Neural progenitor cell (in vitro differentiated cells): ENCODE results near the gene SMPDL3B. TPM values are rescaled to one million over a fixed set of nuclear protein-coding genes. Genes with fewer than 3 reads are reported as not detected.

Experiments used
- DNase-seq: peaks from one replicate; pipeline ENCODE4 v3.0.0-alpha.2; 2016; ENCODE audit warnings: low spot score
- H2AFZ ChIP-seq: fragments of 200-600 bp; sonication (generic); replicated peaks from 2 replicates; pipeline ENCODE4 v1.6.1; 2016; ENCODE audit warnings: antibody characterized with exemption
- H3F3A ChIP-seq: fragments of 200-600 bp; sonication (generic); 2 replicates; pipeline ENCODE4 v1.6.1; 2016; ENCODE audit warnings: antibody characterized with exemption, low read depth
- H3K27ac ChIP-seq: fragments of 200-600 bp; sonication (generic); 2 replicates; pipeline ENCODE4 v1.5.1; 2016; ENCODE audit warnings: mild to moderate bottlenecking
- H3K27me3 ChIP-seq: fragments of 200-600 bp; sonication (generic); 2 replicates; pipeline ENCODE4 v1.6.1; 2016; ENCODE audit warnings: mild to moderate bottlenecking, moderate library complexity
- H3K36me3 ChIP-seq: fragments of 200-600 bp; sonication (generic); 2 replicates; pipeline ENCODE4 v1.5.1; 2016
- H3K4me1 ChIP-seq: fragments of 200-600 bp; sonication (generic); 2 replicates; pipeline ENCODE4 v1.6.1; 2016; ENCODE audit warnings: mixed run types
- H3K4me2 ChIP-seq: fragments of 200-600 bp; sonication (generic); 2 replicates; pipeline ENCODE4 v1.6.1; 2016
- H3K4me3 ChIP-seq: fragments of 200-600 bp; sonication (generic); 2 replicates; pipeline ENCODE4 v1.5.1; 2016
- H3K79me2 ChIP-seq: fragments of 200-600 bp; sonication (generic); 2 replicates; pipeline ENCODE4 v1.6.1; 2016; ENCODE audit warnings: low read depth
- H3K9ac ChIP-seq: fragments of 200-600 bp; sonication (generic); 2 replicates; pipeline ENCODE4 v1.6.1; 2016
- H3K9me3 ChIP-seq: fragments of 200-600 bp; sonication (generic); 2 replicates; pipeline ENCODE4 v1.5.1; 2016; ENCODE audit warnings: low read depth
- H4K20me1 ChIP-seq: fragments of 200-600 bp; sonication (generic); 2 replicates; pipeline ENCODE4 v1.6.1; 2016; ENCODE audit warnings: low read depth
- H3K27ac Mint-ChIP-seq: 3 replicates; pipeline ENCODE4 v1.8.0; 2021; ENCODE audit warnings: mixed read lengths
- H3K27me3 Mint-ChIP-seq: 2 replicates; pipeline ENCODE4 v1.8.0; 2022; ENCODE audit warnings: low read depth, mild to moderate bottlenecking, inconsistent platforms, moderate library complexity, mixed read lengths; ENCODE audit not compliant: insufficient read depth
- H3K36me3 Mint-ChIP-seq: 3 replicates; pipeline ENCODE4 v1.8.0; 2021; ENCODE audit warnings: mixed read lengths
- H3K4me1 Mint-ChIP-seq: 3 replicates; pipeline ENCODE4 v1.8.0; 2021; ENCODE audit warnings: mixed read lengths
- H3K4me3 Mint-ChIP-seq: 3 replicates; pipeline ENCODE4 v1.8.0; 2021; ENCODE audit warnings: mild to moderate bottlenecking, moderate library complexity, mixed read lengths
- H3K9me3 Mint-ChIP-seq: 3 replicates; pipeline ENCODE4 v1.8.0; 2020; ENCODE audit warnings: mixed read lengths
- CTCF ChIP-seq: fragments of 200-600 bp; sonication (generic); IDR thresholded peaks from 2 replicates; pipeline ENCODE4 v1.5.1; 2017; ENCODE audit warnings: antibody characterized with exemption, mild to moderate bottlenecking
- EZH2 ChIP-seq: fragments of 200-600 bp; sonication (generic); IDR thresholded peaks from 2 replicates; pipeline ENCODE4 v1.6.1; 2017; ENCODE audit warnings: antibody characterized with exemption, mild to moderate bottlenecking, moderate library complexity
- EZH2phosphoT487 ChIP-seq: fragments of 200-600 bp; sonication (generic); IDR thresholded peaks from 2 replicates; pipeline ENCODE4 v1.6.1; 2017; ENCODE audit warnings: antibody characterized with exemption
- total RNA-seq: library from RNA; depleted of rRNA; stranded (reverse); fragments of >200 nt; gene quantifications from 2 replicates; pipeline ENCODE4 v1.2.3, GENCODE V29; 2015; ENCODE audit warnings: low replicate concordance

Gene SMPDL3B
- total RNA-seq, 1 donor from 2014 or later: 1.2 TPM

GRCh38 chr1:27959792-27960603 lies 25.2 kb downstream of the SMPDL3B start, which contains the start of gene XKR8:
TSS of gene XKR8 (plus strand) at chr1:27959973. CDS start at chr1:27960070, 97 bp downstream.
- Histone ChIP-seq H3K36me3 (no peaks in the 10 kb centered on the region), H3K9me3 (no peaks in the 10 kb centered on the region), H3K27ac (peak within 1 kb of the TSS; percentile 31), H3K4me3 (peak within 1 kb of the TSS; percentile 63), H3K4me1 (no peaks in the 10 kb centered on the region), H3K9ac (no peak within 1 kb of the TSS), H3K4me2 (peak within 1 kb of the TSS; percentile 85), H4K20me1 (peaks cover 13% of the 10 kb centered on the region), H2AFZ (peak within 1 kb of the TSS; percentile 71), H3F3A (peaks cover 28% of the 10 kb centered on the region), H3K79me2 (no peaks in the 10 kb centered on the region), H3K27me3 (no peaks in the 10 kb centered on the region)
- peak; percentile 94 for DNase-seq
- TF ChIP-seq EZH2 (peak; percentile 43), CTCF (peak; percentile 65), EZH2phosphoT487 (peak; percentile 20)
- no peaks in the 10 kb centered on the region for H3K9me3 Mint-ChIP-seq
- H3K27me3 Mint-ChIP-seq: peaks cover 12% of the 10 kb centered on the region
- H3K27ac Mint-ChIP-seq: no peak within 1 kb of the TSS
- H3K4me3 Mint-ChIP-seq: peak within 1 kb of the TSS; percentile 85
- H3K36me3 Mint-ChIP-seq: no peaks in the 10 kb centered on the region
- H3K4me1 Mint-ChIP-seq: peaks cover 15% of the 10 kb centered on the region

- H3K36me3 Mint-ChIP-seq: no peaks in the 10 kb centered on the region
- TF ChIP-seq EZH2phosphoT487 (no peak), CTCF (no peak), EZH2 (no peak)
- H3F3A ChIP-seq: peaks cover 28% of the 10 kb centered on the region
- peak overlapping the region; percentile 78 for H3K4me3 Mint-ChIP-seq
- no peak overlapping the region for H3K27ac Mint-ChIP-seq
- H4K20me1 ChIP-seq: peaks cover 13% of the 10 kb centered on the region
- H3K4me1 Mint-ChIP-seq: peaks cover 15% of the 10 kb centered on the region
- H3K4me1 ChIP-seq: no peaks in the 10 kb centered on the region
- DNase-seq: peak; percentile 18
- H3K27ac ChIP-seq: no peak overlapping the region
- H2AFZ ChIP-seq: no peak overlapping the region
- H3K9me3 ChIP-seq: no peaks in the 10 kb centered on the region
- no peak overlapping the region for H3K9ac ChIP-seq
- H3K27me3 ChIP-seq: no peaks in the 10 kb centered on the region
- H3K27me3 Mint-ChIP-seq: peaks cover 9% of the 10 kb centered on the region
- H3K79me2 ChIP-seq: no peaks in the 10 kb centered on the region
- H3K4me3 ChIP-seq: peak overlapping the region; percentile 63
- H3K9me3 Mint-ChIP-seq: no peaks in the 10 kb centered on the region
- no peaks in the 10 kb centered on the region for H3K36me3 ChIP-seq
- peak overlapping the region; percentile 85 for H3K4me2 ChIP-seq
These were observed 26.2 kb downstream of the SMPDL3B start for GRCh38 chr1:27960762-27961645.

GRCh38 chr1:27961646-27962221 lies 26.9 kb downstream of the SMPDL3B start:
- Histone ChIP-seq H3F3A (peaks cover 28% of the 10 kb centered on the region), H3K9ac (no peak overlapping the region), H3K4me3 (no peak overlapping the region), H3K36me3 (no peaks in the 10 kb centered on the region), H4K20me1 (peaks cover 13% of the 10 kb centered on the region), H3K27me3 (no peaks in the 10 kb centered on the region), H3K4me2 (peak overlapping the region; percentile 85), H3K79me2 (no peaks in the 10 kb centered on the region), H3K4me1 (no peaks in the 10 kb centered on the region), H3K9me3 (no peaks in the 10 kb centered on the region), H2AFZ (no peak overlapping the region), H3K27ac (no peak overlapping the region)
- Mint-ChIP-seq H3K36me3 (peaks cover 2% of the 10 kb centered on the region), H3K27me3 (peaks cover 5% of the 10 kb centered on the region), H3K9me3 (no peaks in the 10 kb centered on the region), H3K4me3 (peak overlapping the region; percentile 78), H3K4me1 (peaks cover 15% of the 10 kb centered on the region), H3K27ac (no peak overlapping the region)
- TF ChIP-seq CTCF (no peak), EZH2phosphoT487 (no peak), EZH2 (no peak)
- DNase-seq: no peak
